Measurements from ENCODE around the gene CORO1C.
"Not testable (repeated sequence)": the region's sequence is repeated elsewhere in the genome, so short reads cannot be mapped to it uniquely, and the experiment has no call there.

CORO1C gene

GRCh38 chr12:108670066-108670631 lies 61.2 kb downstream of the CORO1C start:
- H3K9me3 Mint-ChIP-seq = no peaks in the 10 kb centered on the region
- H3K27ac Mint-ChIP-seq = no peak overlapping the region
- no peaks in the 10 kb centered on the region for H3K27me3 Mint-ChIP-seq (ENCODE audit: low read depth)
- H3K4me3 Mint-ChIP-seq = no peak overlapping the region
- H3K4me1 Mint-ChIP-seq (ENCODE audit: low read depth) = no peaks in the 10 kb centered on the region
- H3K36me3 Mint-ChIP-seq (ENCODE audit: low read depth) = peaks cover 3% of the 10 kb centered on the region

GRCh38 chr12:108668542-108668941 lies 62.8 kb downstream of the CORO1C start:
- Mint-ChIP-seq H3K4me1 (ENCODE audit: low read depth) (peaks cover 12% of the 10 kb centered on the region), H3K27me3 (ENCODE audit: low read depth) (no peaks in the 10 kb centered on the region), H3K27ac (no peak overlapping the region), H3K9me3 (no peaks in the 10 kb centered on the region), H3K36me3 (ENCODE audit: low read depth) (peaks cover 3% of the 10 kb centered on the region), H3K4me3 (no peak overlapping the region)

GRCh38 chr12:108668063-108668462 lies 63.3 kb downstream of the CORO1C start:
- Mint-ChIP-seq H3K9me3 (no peaks in the 10 kb centered on the region), H3K4me1 (ENCODE audit: low read depth) (peaks cover 12% of the 10 kb centered on the region), H3K27me3 (ENCODE audit: low read depth) (no peaks in the 10 kb centered on the region), H3K4me3 (no peak overlapping the region), H3K36me3 (ENCODE audit: low read depth) (peaks cover 3% of the 10 kb centered on the region), H3K27ac (no peak overlapping the region)

DNA sequence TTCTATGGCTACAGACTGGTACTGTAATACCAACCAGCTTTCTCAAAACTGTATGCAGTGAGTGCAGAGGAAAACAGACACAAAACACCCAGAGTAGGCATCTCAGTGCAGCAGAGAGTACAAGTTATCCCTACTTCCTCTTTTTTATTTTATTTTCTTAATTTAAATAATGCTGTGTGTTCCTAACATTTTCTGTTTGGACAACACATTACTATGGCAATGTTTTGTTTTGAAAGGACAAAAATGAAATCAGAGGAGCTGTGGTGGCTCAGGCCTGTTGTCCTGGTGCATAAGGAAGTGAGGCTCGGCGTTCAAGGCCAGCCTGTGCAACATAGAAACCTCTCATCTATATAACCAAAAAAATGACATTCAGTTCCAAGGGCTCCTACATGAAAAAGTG lies 64.0 kb downstream of the CORO1C start:
- Mint-ChIP-seq H3K4me3 (no peak overlapping the region), H3K27ac (no peak overlapping the region), H3K9me3 (no peaks in the 10 kb centered on the region), H3K4me1 (ENCODE audit: low read depth) (peaks cover 12% of the 10 kb centered on the region), H3K27me3 (ENCODE audit: low read depth) (no peaks in the 10 kb centered on the region), H3K36me3 (ENCODE audit: low read depth) (peaks cover 3% of the 10 kb centered on the region)

DNA sequence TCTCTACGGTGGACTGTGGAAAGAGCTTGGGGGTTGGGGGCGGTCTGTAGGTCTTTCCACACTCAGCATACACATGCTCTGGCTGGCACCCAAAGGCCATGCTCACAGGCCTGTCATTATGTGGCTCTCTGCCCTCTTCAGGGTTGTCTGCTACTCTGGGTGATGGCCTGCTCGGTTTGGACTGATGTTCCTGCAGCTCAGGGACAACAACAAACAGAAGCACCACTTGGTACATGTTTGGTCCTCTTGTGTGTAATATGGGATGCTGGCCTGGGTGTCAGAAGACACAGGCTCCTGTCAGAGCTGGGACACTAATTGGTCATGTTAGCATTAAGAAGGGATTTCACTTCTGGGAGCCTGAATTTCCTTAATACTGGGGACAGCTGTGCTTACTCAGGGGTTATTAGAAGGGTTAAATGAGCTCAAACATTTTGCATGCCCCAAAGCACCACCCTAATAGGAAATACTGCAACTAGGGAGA lies 64.9 kb downstream of the CORO1C start:
- no peak overlapping the region for H3K27ac Mint-ChIP-seq
- H3K27me3 Mint-ChIP-seq (ENCODE audit: low read depth) = no peaks in the 10 kb centered on the region
- H3K36me3 Mint-ChIP-seq (ENCODE audit: low read depth) = no peaks in the 10 kb centered on the region
- no peaks in the 10 kb centered on the region for H3K9me3 Mint-ChIP-seq
- peaks cover 12% of the 10 kb centered on the region for H3K4me1 Mint-ChIP-seq (ENCODE audit: low read depth)
- no peak overlapping the region for H3K4me3 Mint-ChIP-seq

GRCh38 chr12:108665608-108666202 lies 65.6 kb downstream of the CORO1C start:
- H3K9me3 Mint-ChIP-seq = no peaks in the 10 kb centered on the region
- no peaks in the 10 kb centered on the region for H3K27me3 Mint-ChIP-seq (ENCODE audit: low read depth)
- no peaks in the 10 kb centered on the region for H3K36me3 Mint-ChIP-seq (ENCODE audit: low read depth)
- H3K4me1 Mint-ChIP-seq (ENCODE audit: low read depth) = peaks cover 12% of the 10 kb centered on the region
- H3K27ac Mint-ChIP-seq = no peak overlapping the region
- H3K4me3 Mint-ChIP-seq = no peak overlapping the region

- Mint-ChIP-seq H3K27me3 (ENCODE audit: low read depth) (no peaks in the 10 kb centered on the region), H3K9me3 (no peaks in the 10 kb centered on the region), H3K27ac (peak overlapping the region; percentile 79), H3K36me3 (ENCODE audit: low read depth) (no peaks in the 10 kb centered on the region), H3K4me1 (ENCODE audit: low read depth) (peaks cover 12% of the 10 kb centered on the region), H3K4me3 (peak overlapping the region; percentile 23)
Observed at GRCh38 chr12:108664338-108665258, 66.7 kb downstream of the CORO1C start.

DNA sequence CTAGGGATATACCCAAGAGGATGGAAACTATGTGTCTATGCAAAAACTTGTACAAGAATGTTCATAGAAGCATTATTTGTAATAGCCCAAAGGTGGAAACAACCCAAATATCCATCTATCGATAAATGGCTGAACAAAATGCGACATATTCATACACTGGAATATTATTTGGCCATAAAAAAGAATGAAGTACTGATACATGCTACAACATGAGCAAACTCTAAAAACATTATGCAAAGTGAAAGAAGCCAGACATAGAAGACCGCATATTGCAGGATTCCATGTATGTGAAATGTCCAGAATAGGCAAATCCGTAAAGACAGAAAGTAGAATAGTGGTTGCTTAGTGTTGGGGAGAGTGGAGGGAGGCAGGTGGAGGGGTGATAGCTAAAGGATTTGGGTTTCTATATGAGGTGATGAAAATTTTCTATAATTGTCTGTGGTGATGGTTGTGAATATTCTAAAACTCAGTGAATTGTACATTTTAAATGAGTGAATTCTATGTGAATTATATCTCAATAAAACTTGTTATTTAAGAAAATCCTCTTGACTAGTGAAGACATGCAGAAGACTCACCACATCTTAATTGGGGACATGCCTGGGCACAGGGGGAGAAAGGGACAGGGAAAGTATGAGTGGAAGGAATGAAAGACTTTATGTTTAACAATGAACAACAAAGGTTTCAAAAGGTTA lies 67.8 kb downstream of the CORO1C start:
- Mint-ChIP-seq H3K4me1 (ENCODE audit: low read depth) (peaks cover 12% of the 10 kb centered on the region), H3K27ac (peak overlapping the region; percentile 57), H3K36me3 (ENCODE audit: low read depth) (no peaks in the 10 kb centered on the region), H3K9me3 (no peaks in the 10 kb centered on the region), H3K4me3 (no peak overlapping the region), H3K27me3 (ENCODE audit: low read depth) (no peaks in the 10 kb centered on the region)

- not testable (repeated sequence) for H3K4me3 Mint-ChIP-seq; H3K36me3 Mint-ChIP-seq (ENCODE audit: low read depth); H3K27ac Mint-ChIP-seq; H3K27me3 Mint-ChIP-seq (ENCODE audit: low read depth); H3K4me1 Mint-ChIP-seq (ENCODE audit: low read depth); H3K9me3 Mint-ChIP-seq
Observed at GRCh38 chr12:108658115-108658514, 73.2 kb downstream of the CORO1C start.

- Mint-ChIP-seq H3K27ac (no peak overlapping the region), H3K36me3 (ENCODE audit: low read depth) (peaks cover 7% of the 10 kb centered on the region), H3K9me3 (no peaks in the 10 kb centered on the region), H3K27me3 (ENCODE audit: low read depth) (no peaks in the 10 kb centered on the region), H3K4me1 (ENCODE audit: low read depth) (no peaks in the 10 kb centered on the region), H3K4me3 (no peak overlapping the region)
Observed at GRCh38 chr12:108657130-108657745, 74.1 kb downstream of the CORO1C start.

- not testable (repeated sequence) for H3K4me1 Mint-ChIP-seq (ENCODE audit: low read depth); H3K9me3 Mint-ChIP-seq; H3K4me3 Mint-ChIP-seq; H3K27me3 Mint-ChIP-seq (ENCODE audit: low read depth); H3K27ac Mint-ChIP-seq
- H3K36me3 Mint-ChIP-seq (ENCODE audit: low read depth) = peaks cover 11% of the 10 kb centered on the region
Observed at GRCh38 chr12:108656247-108656646, 75.1 kb downstream of the CORO1C start.

GRCh38 chr12:108655812-108656175 lies 75.5 kb downstream of the CORO1C start:
- not testable (repeated sequence) for H3K9me3 Mint-ChIP-seq; H3K4me3 Mint-ChIP-seq; H3K4me1 Mint-ChIP-seq (ENCODE audit: low read depth); H3K27ac Mint-ChIP-seq; H3K27me3 Mint-ChIP-seq (ENCODE audit: low read depth)
- H3K36me3 Mint-ChIP-seq (ENCODE audit: low read depth) = peaks cover 11% of the 10 kb centered on the region

DNA sequence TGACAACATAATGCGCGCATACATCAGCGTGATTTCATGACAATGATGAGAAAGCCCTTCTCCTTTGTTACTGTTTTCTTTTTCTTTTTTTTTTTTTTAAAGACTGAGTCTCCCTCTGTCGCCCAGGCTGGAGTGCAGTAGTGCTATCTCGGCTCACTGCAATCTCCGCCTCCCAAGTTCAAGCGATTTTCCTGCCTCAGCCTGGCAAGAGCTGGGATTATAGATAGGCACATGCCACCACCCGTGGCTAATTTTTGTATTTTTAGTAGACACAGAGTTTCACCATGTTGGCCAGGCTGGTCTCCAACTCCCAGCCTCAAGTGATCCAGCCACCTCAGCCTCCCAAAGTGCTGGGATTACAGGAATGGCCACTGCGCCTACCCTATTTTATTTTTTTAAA lies 76.7 kb downstream of the CORO1C start:
- not testable (repeated sequence) for H3K27ac Mint-ChIP-seq; H3K4me3 Mint-ChIP-seq; H3K27me3 Mint-ChIP-seq (ENCODE audit: low read depth); H3K9me3 Mint-ChIP-seq; H3K4me1 Mint-ChIP-seq (ENCODE audit: low read depth)
- peaks cover 12% of the 10 kb centered on the region for H3K36me3 Mint-ChIP-seq (ENCODE audit: low read depth)

GRCh38 chr12:108653922-108654321 lies 77.4 kb downstream of the CORO1C start:
- H3K4me1 Mint-ChIP-seq (ENCODE audit: low read depth) = peaks cover 3% of the 10 kb centered on the region
- no peaks in the 10 kb centered on the region for H3K27me3 Mint-ChIP-seq (ENCODE audit: low read depth)
- H3K27ac Mint-ChIP-seq = peak overlapping the region; percentile 11
- no peaks in the 10 kb centered on the region for H3K9me3 Mint-ChIP-seq
- H3K4me3 Mint-ChIP-seq = no peak overlapping the region
- H3K36me3 Mint-ChIP-seq (ENCODE audit: low read depth) = peaks cover 18% of the 10 kb centered on the region
